Measurements from ENCODE around the gene NR0B1. TPM values are rescaled to one million over a fixed set of nuclear protein-coding genes. Genes with fewer than 3 reads are reported as not detected.

Gene NR0B1
- total RNA-seq, 1 experiment from 2014 or later, result 181 TPM

GRCh38 chrX:30280428-30280827 lies 28.8 kb downstream of the NR0B1 start:
- no peak for DNase-seq (ENCODE audit: low read depth)
- in situ Hi-C loops (cut with HindIII; ENCODE audit: low pct_unique_long_range_greater_than_20kb, low sequenced_read_pairs), result no loop called here

- no peak for DNase-seq (ENCODE audit: low read depth)
- in situ Hi-C loops (cut with HindIII; ENCODE audit: low pct_unique_long_range_greater_than_20kb, low sequenced_read_pairs), result no loop called here
Observed at GRCh38 chrX:30278365-30278764, 30.8 kb downstream of the NR0B1 start.

GRCh38 chrX:30275498-30275897 lies 33.7 kb downstream of the NR0B1 start:
- in situ Hi-C loops (cut with HindIII; ENCODE audit: low pct_unique_long_range_greater_than_20kb, low sequenced_read_pairs), result no loop called here
- no peak for DNase-seq (ENCODE audit: low read depth)

- no peak for DNase-seq (ENCODE audit: low read depth)
- in situ Hi-C loops (cut with HindIII; ENCODE audit: low pct_unique_long_range_greater_than_20kb, low sequenced_read_pairs), result no loop called here
Observed at GRCh38 chrX:30270639-30271038, 38.6 kb downstream of the NR0B1 start.

- in situ Hi-C loops (cut with HindIII; ENCODE audit: low pct_unique_long_range_greater_than_20kb, low sequenced_read_pairs), result no loop called here
- DNase-seq (ENCODE audit: low read depth), result no peak
Observed at GRCh38 chrX:30262763-30263162, 46.4 kb downstream of the NR0B1 start.

GRCh38 chrX:30261012-30261411 lies 48.2 kb downstream of the NR0B1 start:
- no peak for DNase-seq (ENCODE audit: low read depth)
- in situ Hi-C loops (cut with HindIII; ENCODE audit: low pct_unique_long_range_greater_than_20kb, low sequenced_read_pairs), result no loop called here

- no peak for DNase-seq (ENCODE audit: low read depth)
- in situ Hi-C loops (cut with HindIII; ENCODE audit: low pct_unique_long_range_greater_than_20kb, low sequenced_read_pairs), result no loop called here
Observed at GRCh38 chrX:30259927-30260326, 49.3 kb downstream of the NR0B1 start.

Other genes with a start within 250 kb of the NR0B1 start
- gene MAGEB2, start 93.8 kb downstream of the NR0B1 start, total RNA-seq (2014; rRNA removed; shearing (Covaris generic); ENCODE audit: low replicate concordance), result not detected in 2 replicates
- not detected in 2 replicates for gene MAGEB3, start 78.7 kb downstream of the NR0B1 start, total RNA-seq (2014; rRNA removed; shearing (Covaris generic); ENCODE audit: low replicate concordance)
- not detected in 2 replicates for gene MAGEB4, start 67.4 kb downstream of the NR0B1 start, total RNA-seq (2014; rRNA removed; shearing (Covaris generic); ENCODE audit: low replicate concordance)
- gene MAGEB1, start 62.2 kb downstream of the NR0B1 start, total RNA-seq (2014; rRNA removed; shearing (Covaris generic); ENCODE audit: low replicate concordance), result not detected in 2 replicates

Measured in Caki2 (cell line).